GM18502 (cell line): ENCODE data around the gene TPSB2.
"Not testable (repeated sequence)": the region's sequence is repeated elsewhere in the genome, so short reads cannot be mapped to it uniquely, and the experiment has no call there.

ENCODE experiments used
- ATAC-seq: cut with Tn5 transposase; IDR thresholded peaks from one replicate; pipeline ENCODE4 v1.9.1; 2021; ENCODE audit warnings: mild to moderate bottlenecking; ENCODE audit not compliant: unreplicated experiment, poor library complexity

Gene TPSB2

GRCh38 chr16:1262210-1262845 lies 32.3 kb upstream of the TPSB2 start:
- ATAC-seq: no peak

GRCh38 chr16:1261131-1261892 lies 31.3 kb upstream of the TPSB2 start:
- no peak for ATAC-seq

GRCh38 chr16:1260101-1260680 lies 30.2 kb upstream of the TPSB2 start:
- no peak for ATAC-seq

DNA sequence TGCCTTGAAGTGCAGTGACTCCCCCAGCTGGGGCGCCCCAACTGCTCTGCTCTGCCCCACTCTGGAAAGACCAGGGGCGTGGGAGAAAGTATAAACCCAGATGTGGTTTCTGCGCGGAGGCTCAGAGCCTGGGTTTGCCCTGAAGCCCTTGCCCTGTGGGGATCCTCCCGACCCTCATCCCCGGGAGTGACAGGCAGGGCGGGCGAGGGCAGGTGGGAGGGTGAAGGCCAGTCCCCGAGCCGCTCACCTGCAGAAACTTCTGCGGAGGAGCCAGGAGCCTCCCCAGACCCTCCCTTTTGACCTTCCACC lies 29.7 kb upstream of the TPSB2 start:
- ATAC-seq: no peak

GRCh38 chr16:1258906-1259759 lies 29.1 kb upstream of the TPSB2 start:
- ATAC-seq: no peak

GRCh38 chr16:1258225-1258600 lies 28.2 kb upstream of the TPSB2 start:
- no peak for ATAC-seq

- ATAC-seq: no peak
Observed at GRCh38 chr16:1257561-1258224, 27.7 kb upstream of the TPSB2 start.

GRCh38 chr16:1256874-1257322 lies 26.9 kb upstream of the TPSB2 start:
- ATAC-seq: no peak

- not testable (repeated sequence) for ATAC-seq
Observed at GRCh38 chr16:1256296-1256873, 26.4 kb upstream of the TPSB2 start.

GRCh38 chr16:1255276-1256122 lies 25.5 kb upstream of the TPSB2 start, which contains the start of gene TPSD1:
Gene TPSD1, plus strand, starts transcription at chr16:1256069. Its CDS starts 212 bp downstream, at chr16:1256281.
- ATAC-seq: not testable (repeated sequence)

GRCh38 chr16:1254821-1255220 lies 24.8 kb upstream of the TPSB2 start:
- ATAC-seq: not testable (repeated sequence)

GRCh38 chr16:1253701-1254364 lies 23.8 kb upstream of the TPSB2 start:
- not testable (repeated sequence) for ATAC-seq

GRCh38 chr16:1249031-1249755 lies 19.2 kb upstream of the TPSB2 start:
- not testable (repeated sequence) for ATAC-seq

DNA sequence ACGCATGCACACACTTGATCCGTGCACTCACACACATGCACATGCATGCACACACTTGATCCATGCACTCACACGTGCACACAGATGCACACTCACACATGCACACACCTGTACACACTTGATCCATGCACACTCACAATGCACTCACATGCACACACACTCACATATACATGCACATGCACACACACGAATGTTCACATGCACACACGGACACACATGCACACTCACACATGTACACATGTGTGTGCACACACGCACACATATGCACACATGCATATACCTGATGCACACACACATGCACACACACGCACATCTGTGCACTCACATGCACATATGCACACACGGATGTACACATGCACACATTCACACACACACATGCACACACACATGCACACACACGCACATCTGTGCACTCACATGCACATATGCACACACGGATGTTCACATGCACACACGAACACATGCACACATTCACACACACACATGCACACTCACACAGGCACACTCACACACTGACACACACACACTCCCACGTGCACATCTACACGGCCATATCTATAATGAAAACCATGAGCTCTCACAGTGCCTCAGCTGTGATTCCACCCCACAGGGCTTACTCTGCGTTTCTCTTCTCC lies 18.0 kb upstream of the TPSB2 start:
- not testable (repeated sequence) for ATAC-seq

DNA sequence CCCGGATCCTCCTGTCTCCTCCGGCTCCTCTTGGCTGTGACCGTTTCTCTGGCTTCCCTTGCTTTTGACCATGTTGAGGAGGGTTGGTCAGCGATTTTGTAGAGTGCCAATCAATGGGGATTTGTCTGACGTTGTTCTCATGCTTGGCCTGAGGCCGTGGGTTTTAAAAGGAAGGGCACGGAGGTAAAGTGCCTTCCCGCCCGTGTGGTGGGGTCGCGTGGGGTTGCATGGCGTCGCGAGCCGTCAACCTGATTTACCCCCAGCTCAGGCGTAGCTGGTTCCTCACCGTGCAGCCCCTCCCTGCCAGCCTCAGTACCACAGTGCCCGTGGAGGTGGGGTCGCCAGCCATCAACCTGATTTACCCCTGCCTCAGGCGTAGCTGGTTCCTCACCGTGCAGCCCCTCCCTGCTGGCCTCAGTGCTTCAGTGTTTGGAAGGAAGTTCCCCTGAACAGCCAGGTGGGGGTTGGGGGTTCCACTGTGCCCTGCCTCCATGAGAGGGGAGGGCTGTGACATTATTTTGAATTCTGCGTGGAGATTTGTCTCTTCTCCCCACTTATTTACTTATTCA lies 15.6 kb upstream of the TPSB2 start:
- ATAC-seq: no peak

DNA sequence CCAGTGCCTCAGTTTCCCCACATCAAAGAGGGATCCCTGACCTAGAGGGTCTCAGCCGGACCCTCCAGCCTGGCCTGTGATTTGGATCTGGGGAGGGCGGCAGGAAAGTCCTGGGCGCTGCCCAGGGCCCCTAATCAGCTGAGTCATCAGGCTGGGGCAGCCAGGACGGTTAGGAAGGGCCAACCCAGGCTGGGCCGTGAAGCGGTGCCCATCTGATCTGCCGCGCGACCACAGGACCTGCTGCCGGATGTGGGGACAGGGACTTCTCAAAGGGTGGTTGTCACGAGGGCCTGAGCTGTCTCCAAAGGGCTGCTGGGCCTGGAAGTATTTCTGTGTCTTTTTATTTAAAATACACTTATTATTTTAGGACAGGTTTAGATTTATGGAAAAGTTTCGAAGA lies 14.9 kb upstream of the TPSB2 start:
- ATAC-seq: no peak
